SK-N-SH treated with all-trans-retinoic acid at 6 μM for 48 hours (cell line): ENCODE data around the gene AGAP1.

ENCODE experiments used
- ATAC-seq: fragments of 200-7000 bp; cut with Tn5 transposase; 3 replicates; pipeline ENCODE4 v1.9.1; 2020; ENCODE audit warnings: mild to moderate bottlenecking, moderate library complexity
- ARNTL ChIP-seq: fragments of 450-650 bp; formaldehyde crosslinking; IDR thresholded peaks from 2 replicates; pipeline ENCODE4 v1.5.0; 2020; ENCODE audit warnings: low read depth, mild to moderate bottlenecking, moderate library complexity, borderline replicate concordance
- BACH2 ChIP-seq: fragments of 250-450 bp; sonication (Bioruptor Pico); IDR thresholded peaks from 2 replicates; pipeline ENCODE4 v1.9.0; 2021; ENCODE audit warnings: mild to moderate bottlenecking, borderline replicate concordance
- CREB5 ChIP-seq: fragments of 250-450 bp; sonication (Bioruptor Pico); IDR thresholded peaks from 2 replicates; pipeline ENCODE4 v1.5.1; 2020; ENCODE audit warnings: low read depth, mild to moderate bottlenecking, moderate library complexity
- ESRRG ChIP-seq: fragments of 250-450 bp; sonication (Bioruptor Pico); IDR thresholded peaks from 2 replicates; pipeline ENCODE4 v1.6.1; 2021; ENCODE audit warnings: mild to moderate bottlenecking
- GLIS3 ChIP-seq: fragments of 250-450 bp; sonication (Bioruptor Pico); IDR thresholded peaks from 2 replicates; pipeline ENCODE4 v1.5.0; 2020; ENCODE audit warnings: mild to moderate bottlenecking, moderate library complexity
- ISL1 ChIP-seq: fragments of 250-450 bp; sonication (Bioruptor Pico); IDR thresholded peaks from 2 replicates; pipeline ENCODE4 v2.1.2; 2022; ENCODE audit warnings: mild to moderate bottlenecking, moderate library complexity
- OSR1 ChIP-seq: fragments of 250-450 bp; sonication (Bioruptor Pico); IDR thresholded peaks from 2 replicates; pipeline ENCODE4 v1.8.0; 2022; ENCODE audit warnings: moderate library complexity, mild to moderate bottlenecking, inconsistent platforms
- POU6F1 ChIP-seq: fragments of 250-450 bp; sonication (Bioruptor Pico); IDR thresholded peaks from 2 replicates; pipeline ENCODE4 v1.8.0; 2021; ENCODE audit warnings: low read depth, mild to moderate bottlenecking, moderate library complexity, borderline replicate concordance
- PPARA ChIP-seq: fragments of 250-450 bp; sonication (Bioruptor Pico); IDR thresholded peaks from 2 replicates; pipeline ENCODE4 v1.5.0; 2020; ENCODE audit warnings: mild to moderate bottlenecking, borderline replicate concordance
- RARB ChIP-seq: fragments of 250-450 bp; sonication (Bioruptor Pico); IDR thresholded peaks from 2 replicates; pipeline ENCODE4 v1.8.0; 2021; ENCODE audit warnings: mild to moderate bottlenecking, moderate library complexity
- SNAI2 ChIP-seq: fragments of 250-450 bp; sonication (Bioruptor Pico); IDR thresholded peaks from 2 replicates; pipeline ENCODE4 v1.5.0; 2020; ENCODE audit warnings: mild to moderate bottlenecking, moderate library complexity
- TCF4 ChIP-seq: fragments of 250-450 bp; sonication (Bioruptor Pico); IDR thresholded peaks from 2 replicates; pipeline ENCODE4 v1.8.0; 2021; ENCODE audit warnings: mild to moderate bottlenecking, moderate library complexity, borderline replicate concordance
- TOX ChIP-seq: fragments of 250-450 bp; sonication (Bioruptor Pico); IDR thresholded peaks from 2 replicates; pipeline ENCODE4 v1.8.0; 2021; ENCODE audit warnings: mild to moderate bottlenecking, moderate library complexity, borderline replicate concordance
- ZC3H10 ChIP-seq: fragments of 250-450 bp; sonication (Bioruptor Pico); IDR thresholded peaks from 2 replicates; pipeline ENCODE4 v1.5.1; 2021; ENCODE audit warnings: mild to moderate bottlenecking, moderate library complexity
- ZNF565 ChIP-seq: fragments of 450-650 bp; formaldehyde crosslinking; conservative IDR thresholded peaks from 2 replicates; pipeline ENCODE4 v1.5.0; 2020; ENCODE audit warnings: low read depth, mild to moderate bottlenecking, moderate library complexity
- ZNF70 ChIP-seq: fragments of 450-650 bp; formaldehyde crosslinking; IDR thresholded peaks from 2 replicates; pipeline ENCODE4 v1.5.0; 2020; ENCODE audit warnings: mild to moderate bottlenecking, moderate library complexity
- ZNF8 ChIP-seq: fragments of 450-650 bp; formaldehyde crosslinking; IDR thresholded peaks from 2 replicates; pipeline ENCODE4 v1.5.0; 2020; ENCODE audit warnings: mild to moderate bottlenecking, moderate library complexity
- TF ChIP-seq, protein P1 (sequence below): fragments of 250-450 bp; sonication (Bioruptor Pico); IDR thresholded peaks from 2 replicates; pipeline ENCODE4 v1.5.0; 2020; ENCODE audit warnings: mild to moderate bottlenecking, moderate library complexity
- TF ChIP-seq, protein P2 (sequence below): fragments of 250-450 bp; sonication (Bioruptor Pico); IDR thresholded peaks from 2 replicates; pipeline ENCODE4 v1.5.1; 2021; ENCODE audit warnings: mild to moderate bottlenecking, moderate library complexity
- TF ChIP-seq, protein P3 (sequence below): fragments of 250-450 bp; sonication (Bioruptor Pico); IDR thresholded peaks from 2 replicates; pipeline ENCODE4 v1.8.0; 2020; ENCODE audit warnings: mild to moderate bottlenecking, moderate library complexity, borderline replicate concordance

AGAP1 gene

GRCh38 chr2:235577404-235578330 is 83.8 kb downstream of the AGAP1 start (continued):
- TF ChIP-seq, protein P1, sequence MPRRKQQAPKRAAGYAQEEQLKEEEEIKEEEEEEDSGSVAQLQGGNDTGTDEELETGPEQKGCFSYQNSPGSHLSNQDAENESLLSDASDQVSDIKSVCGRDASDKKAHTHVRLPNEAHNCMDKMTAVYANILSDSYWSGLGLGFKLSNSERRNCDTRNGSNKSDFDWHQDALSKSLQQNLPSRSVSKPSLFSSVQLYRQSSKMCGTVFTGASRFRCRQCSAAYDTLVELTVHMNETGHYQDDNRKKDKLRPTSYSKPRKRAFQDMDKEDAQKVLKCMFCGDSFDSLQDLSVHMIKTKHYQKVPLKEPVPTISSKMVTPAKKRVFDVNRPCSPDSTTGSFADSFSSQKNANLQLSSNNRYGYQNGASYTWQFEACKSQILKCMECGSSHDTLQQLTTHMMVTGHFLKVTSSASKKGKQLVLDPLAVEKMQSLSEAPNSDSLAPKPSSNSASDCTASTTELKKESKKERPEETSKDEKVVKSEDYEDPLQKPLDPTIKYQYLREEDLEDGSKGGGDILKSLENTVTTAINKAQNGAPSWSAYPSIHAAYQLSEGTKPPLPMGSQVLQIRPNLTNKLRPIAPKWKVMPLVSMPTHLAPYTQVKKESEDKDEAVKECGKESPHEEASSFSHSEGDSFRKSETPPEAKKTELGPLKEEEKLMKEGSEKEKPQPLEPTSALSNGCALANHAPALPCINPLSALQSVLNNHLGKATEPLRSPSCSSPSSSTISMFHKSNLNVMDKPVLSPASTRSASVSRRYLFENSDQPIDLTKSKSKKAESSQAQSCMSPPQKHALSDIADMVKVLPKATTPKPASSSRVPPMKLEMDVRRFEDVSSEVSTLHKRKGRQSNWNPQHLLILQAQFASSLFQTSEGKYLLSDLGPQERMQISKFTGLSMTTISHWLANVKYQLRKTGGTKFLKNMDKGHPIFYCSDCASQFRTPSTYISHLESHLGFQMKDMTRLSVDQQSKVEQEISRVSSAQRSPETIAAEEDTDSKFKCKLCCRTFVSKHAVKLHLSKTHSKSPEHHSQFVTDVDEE (CRISPR knock-in tag), result no peak
- TF ChIP-seq, all 23 proteins: peak for 0

- ATAC-seq, result no peak
- TF ChIP-seq ZC3H10 (no peak), BACH2 (CRISPR knock-in tag) (no peak)
These were observed 85.3 kb downstream of the AGAP1 start for GRCh38 chr2:235579128-235579527.

GRCh38 chr2:235580426-235581157 is 86.7 kb downstream of the AGAP1 start:
- no peak for TF ChIP-seq GLIS3 (CRISPR knock-in tag)
- TF ChIP-seq TOX, result no peak
- no peak for TF ChIP-seq SNAI2 (CRISPR knock-in tag)
- TF ChIP-seq ESRRG (CRISPR knock-in tag), result no peak
- TF ChIP-seq ZNF8, result no peak
- TF ChIP-seq ISL1 (CRISPR knock-in tag), result no peak
- TF ChIP-seq, protein P2, sequence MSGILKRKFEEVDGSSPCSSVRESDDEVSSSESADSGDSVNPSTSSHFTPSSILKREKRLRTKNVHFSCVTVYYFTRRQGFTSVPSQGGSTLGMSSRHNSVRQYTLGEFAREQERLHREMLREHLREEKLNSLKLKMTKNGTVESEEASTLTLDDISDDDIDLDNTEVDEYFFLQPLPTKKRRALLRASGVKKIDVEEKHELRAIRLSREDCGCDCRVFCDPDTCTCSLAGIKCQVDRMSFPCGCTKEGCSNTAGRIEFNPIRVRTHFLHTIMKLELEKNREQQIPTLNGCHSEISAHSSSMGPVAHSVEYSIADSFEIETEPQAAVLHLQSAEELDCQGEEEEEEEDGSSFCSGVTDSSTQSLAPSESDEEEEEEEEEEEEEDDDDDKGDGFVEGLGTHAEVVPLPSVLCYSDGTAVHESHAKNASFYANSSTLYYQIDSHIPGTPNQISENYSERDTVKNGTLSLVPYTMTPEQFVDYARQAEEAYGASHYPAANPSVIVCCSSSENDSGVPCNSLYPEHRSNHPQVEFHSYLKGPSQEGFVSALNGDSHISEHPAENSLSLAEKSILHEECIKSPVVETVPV, result no peak
- no peak for TF ChIP-seq CREB5 (CRISPR knock-in tag)
- TF ChIP-seq, protein P3, sequence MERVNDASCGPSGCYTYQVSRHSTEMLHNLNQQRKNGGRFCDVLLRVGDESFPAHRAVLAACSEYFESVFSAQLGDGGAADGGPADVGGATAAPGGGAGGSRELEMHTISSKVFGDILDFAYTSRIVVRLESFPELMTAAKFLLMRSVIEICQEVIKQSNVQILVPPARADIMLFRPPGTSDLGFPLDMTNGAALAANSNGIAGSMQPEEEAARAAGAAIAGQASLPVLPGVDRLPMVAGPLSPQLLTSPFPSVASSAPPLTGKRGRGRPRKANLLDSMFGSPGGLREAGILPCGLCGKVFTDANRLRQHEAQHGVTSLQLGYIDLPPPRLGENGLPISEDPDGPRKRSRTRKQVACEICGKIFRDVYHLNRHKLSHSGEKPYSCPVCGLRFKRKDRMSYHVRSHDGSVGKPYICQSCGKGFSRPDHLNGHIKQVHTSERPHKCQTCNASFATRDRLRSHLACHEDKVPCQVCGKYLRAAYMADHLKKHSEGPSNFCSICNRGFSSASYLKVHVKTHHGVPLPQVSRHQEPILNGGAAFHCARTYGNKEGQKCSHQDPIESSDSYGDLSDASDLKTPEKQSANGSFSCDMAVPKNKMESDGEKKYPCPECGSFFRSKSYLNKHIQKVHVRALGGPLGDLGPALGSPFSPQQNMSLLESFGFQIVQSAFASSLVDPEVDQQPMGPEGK (CRISPR knock-in tag), result no peak
- no peak for TF ChIP-seq RARB
- no peak for TF ChIP-seq BACH2 (CRISPR knock-in tag)
- no peak for TF ChIP-seq ZNF565 (CRISPR knock-in tag)
- TF ChIP-seq POU6F1 (CRISPR knock-in tag), result no peak
- no peak for TF ChIP-seq PPARA (CRISPR knock-in tag)
- TF ChIP-seq OSR1 (CRISPR knock-in tag), result no peak
- no peak for TF ChIP-seq ZNF70 (CRISPR knock-in tag)
- TF ChIP-seq, protein P1 (CRISPR knock-in tag), result no peak
- TF ChIP-seq TCF4 (CRISPR knock-in tag), result no peak
- no peak for TF ChIP-seq ARNTL (CRISPR knock-in tag)
- no peak for TF ChIP-seq ZC3H10
- ATAC-seq, result no peak
